Body of pancreas (tissue), 4 donors: ENCODE measurements around the gene NF2. TPM values are rescaled to one million over a fixed set of nuclear protein-coding genes. Genes with fewer than 3 reads are reported as not detected.

Source experiments
- ATAC-seq: fragments of 150-250 bp; one replicate; pipeline ENCODE4 v1.9.1; 2016
- DNase-seq, 4 donors: peaks; one replicate each; pipeline ENCODE4 v3.0.0-alpha.2; 2019
- H3K27ac ChIP-seq, 4 donors: fragments of 200-600 bp; sonication (generic); 1 replicate in 3 of 4; 2 replicates in 1 of 4; pipeline versions ENCODE4 v1.5.1 to v1.6.1; 2016 to 2019; ENCODE audit warnings: mild to moderate bottlenecking in 1 of 4, mixed read lengths in 1 of 4, moderate library complexity in 1 of 4
- H3K27me3 ChIP-seq, 2 donors: fragments of 200-600 bp; sonication (generic); one replicate each; pipeline ENCODE4 v1.6.0; 2016; ENCODE audit warnings: mild to moderate bottlenecking in 1 of 2
- H3K36me3 ChIP-seq, 2 donors: fragments of 200-600 bp; sonication (generic); replicated peaks in 1 of 2; 2 replicates each; pipeline ENCODE4 v1.5.1; 2016; ENCODE audit warnings: low read depth in 2 of 2; ENCODE audit not compliant: insufficient read depth in 1 of 2
- H3K4me1 ChIP-seq: fragments of 200-600 bp; sonication (generic); one replicate; pipeline ENCODE4 v1.6.0; 2016
- H3K4me3 ChIP-seq, 2 donors: fragments of 200-600 bp; sonication (generic); 1 replicate in 1 of 2; 2 replicates in 1 of 2; pipeline ENCODE4 v1.5.1; 2016 to 2019
- H3K9me3 ChIP-seq, 3 donors: fragments of 200-600 bp; sonication (generic); 1 replicate in 2 of 3; 2 replicates in 1 of 3; pipeline ENCODE4 v1.5.1; 2016
- CTCF ChIP-seq, 7 experiments: fragments of 450-650 bp in 4 of 7; fragments of 200-600 bp in 3 of 7; sonication (generic) in 3 of 7; IDR thresholded peaks; one replicate each; pipeline ENCODE4 v1.5.1; 2016 to 2019; ENCODE audit warnings: antibody characterized with exemption in 7 of 7
- POLR2A ChIP-seq, 3 donors: fragments of 450-650 bp; IDR thresholded peaks; one replicate each; pipeline ENCODE4 v1.6.1; 2016; ENCODE audit warnings: antibody characterized with exemption in 3 of 3, mild to moderate bottlenecking in 2 of 3
- WGBS, 2 donors: methylation state at CpG; one replicate each; pipeline ENCODE4 v1.1.5; 2017; 5-methylcytosine and 5-hydroxymethylcytosine counted together
- intact Hi-C: fragments of 100-400 bp; cut with DNase I; formaldehyde crosslinking; loops from one replicate; pipeline ENCODE4 v1.15.1; 2023
- total RNA-seq, 2 donors: library from RNA; depleted of rRNA; stranded (reverse); fragments of >200 nt; gene quantifications; one replicate each; pipeline ENCODE4 v1.1.0, GENCODE V29; 2016

Gene NF2
- total RNA-seq, 2 donors from 2014 or later, result 21.4 to 26.5 TPM

- 92% methylated on average over 16 of the region's 17 CpGs; no CpG with 5 or more reads in 1 of the 2 donors for WGBS, 2 donors
- Histone ChIP-seq H3K27ac (no peak overlapping the region), H3K4me1 (no peaks in the 10 kb centered on the region), H3K9me3 (no peaks in the 10 kb centered on the region), H3K36me3 (peaks cover 2 to 4% of the 10 kb centered on the region in 2 donors), H3K27me3 (no peaks in the 10 kb centered on the region), H3K4me3 (no peak overlapping the region)
- no peak for DNase-seq
- no peak for TF ChIP-seq CTCF (IDR thresholded peaks at IDR 0.05)
- no peak for TF ChIP-seq POLR2A (IDR thresholded peaks at IDR 0.05)
- no peak for ATAC-seq
- intact Hi-C loops, result no loop called here
Measured at GRCh38 chr22:29739346-29739875, 136.0 kb downstream of the NF2 start.

GRCh38 chr22:29740216-29740615 lies 136.8 kb downstream of the NF2 start:
- WGBS, 2 donors, result 94 to 97% methylated on average over 2 to 5 of the region's 5 CpGs
- ATAC-seq, result no peak
- Histone ChIP-seq H3K4me3 (no peak overlapping the region), H3K27ac (no peak overlapping the region), H3K9me3 (no peaks in the 10 kb centered on the region), H3K36me3 (peaks cover 4 to 6% of the 10 kb centered on the region in 2 donors), H3K27me3 (no peaks in the 10 kb centered on the region), H3K4me1 (no peaks in the 10 kb centered on the region)
- DNase-seq, result no peak
- intact Hi-C loops, result no loop called here
- TF ChIP-seq CTCF (IDR thresholded peaks at IDR 0.05) (no peak), POLR2A (IDR thresholded peaks at IDR 0.05) (no peak)

GRCh38 chr22:29741926-29742325 lies 138.5 kb downstream of the NF2 start:
- Histone ChIP-seq H3K4me3 (no peak overlapping the region), H3K27me3 (no peaks in the 10 kb centered on the region), H3K27ac (no peak overlapping the region), H3K4me1 (no peaks in the 10 kb centered on the region), H3K36me3 (peaks cover 4 to 11% of the 10 kb centered on the region in 2 donors), H3K9me3 (no peaks in the 10 kb centered on the region)
- TF ChIP-seq POLR2A (IDR thresholded peaks at IDR 0.05) (no peak), CTCF (IDR thresholded peaks at IDR 0.05) (no peak)
- DNase-seq (no peak), ATAC-seq (no peak)
- 82 to 100% methylated on average over 2 of the region's 2 CpGs for WGBS, 2 donors
- intact Hi-C loops, result no loop called here

- Histone ChIP-seq H3K36me3 (peaks cover 4 to 13% of the 10 kb centered on the region in 2 donors), H3K4me1 (no peaks in the 10 kb centered on the region), H3K27me3 (no peaks in the 10 kb centered on the region), H3K9me3 (no peaks in the 10 kb centered on the region), H3K27ac (no peak overlapping the region), H3K4me3 (no peak overlapping the region)
- ATAC-seq (no peak), DNase-seq (no peak)
- intact Hi-C loops, result no loop called here
- TF ChIP-seq CTCF (IDR thresholded peaks at IDR 0.05), result no peak
- WGBS, 2 donors, result 79 to 83% methylated on average over 13 of the region's 13 CpGs
Measured at GRCh38 chr22:29742326-29742725, 138.9 kb downstream of the NF2 start.

- peak in 2 of 4 donors; percentile 21 to 33 for DNase-seq
- 75 to 80% methylated on average over 8 of the region's 8 CpGs for WGBS, 2 donors
- intact Hi-C loops, result no loop called here
Measured at GRCh38 chr22:29744902-29745301, 141.5 kb downstream of the NF2 start.

More at GRCh38 chr22:29744902-29745301, 141.5 kb downstream of the NF2 start:
- no peak overlapping the region for H3K27ac ChIP-seq
- no peak for ATAC-seq
- H3K9me3 ChIP-seq, result no peaks in the 10 kb centered on the region
- no peak overlapping the region for H3K4me3 ChIP-seq
- TF ChIP-seq POLR2A (IDR thresholded peaks at IDR 0.05) (no peak), CTCF (IDR thresholded peaks at IDR 0.05) (no peak)
- H3K36me3 ChIP-seq, result peaks cover 4 to 20% of the 10 kb centered on the region in 2 donors
- no peaks in the 10 kb centered on the region for H3K27me3 ChIP-seq
- no peaks in the 10 kb centered on the region for H3K4me1 ChIP-seq
